ENCODE measurements around the gene SEPTIN3. TPM values are rescaled to one million over a fixed set of nuclear protein-coding genes. Genes with fewer than 3 reads are reported as not detected.

SEPTIN3 gene
- total RNA-seq, 4 donors from 2014 or later: 0.22 to 0.75 (median 0.40) TPM

- 91 to 92% methylated on average over 13 to 14 of the region's 14 CpGs for WGBS, 2 donors
- H3K4me1 ChIP-seq: peaks cover 5 to 22% of the 10 kb centered on the region in 2 donors
Measured at GRCh38 chr22:41923595-41924276, 45.5 kb upstream of the SEPTIN3 start.

GRCh38 chr22:41925783-41926460, 43.3 kb upstream of the SEPTIN3 start:
- 18 to 22% methylated on average over 14 to 15 of the region's 48 CpGs for WGBS, 2 donors
- intact Hi-C loops (cut with DNase I): no loop called here
- Histone ChIP-seq H3K27ac (no peak overlapping the region), H3K4me3 (replicated peaks in 1 of 3) (peak overlapping the region in 1 of 3 donors; percentile 32), H3K27me3 (peaks cover 6% of the 10 kb centered on the region), H3K36me3 (no peaks in the 10 kb centered on the region), H3K9me3 (no peaks in the 10 kb centered on the region), H3K4me1 (peaks cover 0 to 10% of the 10 kb centered on the region in 2 donors)
- TF ChIP-seq POLR2A (IDR thresholded peaks at IDR 0.05): no peak
- TF ChIP-seq, protein P1, sequence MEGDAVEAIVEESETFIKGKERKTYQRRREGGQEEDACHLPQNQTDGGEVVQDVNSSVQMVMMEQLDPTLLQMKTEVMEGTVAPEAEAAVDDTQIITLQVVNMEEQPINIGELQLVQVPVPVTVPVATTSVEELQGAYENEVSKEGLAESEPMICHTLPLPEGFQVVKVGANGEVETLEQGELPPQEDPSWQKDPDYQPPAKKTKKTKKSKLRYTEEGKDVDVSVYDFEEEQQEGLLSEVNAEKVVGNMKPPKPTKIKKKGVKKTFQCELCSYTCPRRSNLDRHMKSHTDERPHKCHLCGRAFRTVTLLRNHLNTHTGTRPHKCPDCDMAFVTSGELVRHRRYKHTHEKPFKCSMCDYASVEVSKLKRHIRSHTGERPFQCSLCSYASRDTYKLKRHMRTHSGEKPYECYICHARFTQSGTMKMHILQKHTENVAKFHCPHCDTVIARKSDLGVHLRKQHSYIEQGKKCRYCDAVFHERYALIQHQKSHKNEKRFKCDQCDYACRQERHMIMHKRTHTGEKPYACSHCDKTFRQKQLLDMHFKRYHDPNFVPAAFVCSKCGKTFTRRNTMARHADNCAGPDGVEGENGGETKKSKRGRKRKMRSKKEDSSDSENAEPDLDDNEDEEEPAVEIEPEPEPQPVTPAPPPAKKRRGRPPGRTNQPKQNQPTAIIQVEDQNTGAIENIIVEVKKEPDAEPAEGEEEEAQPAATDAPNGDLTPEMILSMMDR (IDR thresholded peaks at IDR 0.05): peak in 4 of 6 experiments; percentile 12 to 60 (median 48)
- peak; percentile 37 to 39 for DNase-seq

More at GRCh38 chr22:41923595-41924276, 45.5 kb upstream of the SEPTIN3 start:
- Histone ChIP-seq H3K4me3 (replicated peaks in 1 of 3) (no peak overlapping the region), H3K27me3 (peaks cover 6% of the 10 kb centered on the region), H3K9me3 (no peaks in the 10 kb centered on the region), H3K36me3 (no peaks in the 10 kb centered on the region), H3K27ac (no peak overlapping the region)
- DNase-seq: no peak
- TF ChIP-seq POLR2A (IDR thresholded peaks at IDR 0.05): no peak
- TF ChIP-seq, protein P1 (IDR thresholded peaks at IDR 0.05): no peak
- intact Hi-C loops (cut with DNase I): no loop called here

DNA sequence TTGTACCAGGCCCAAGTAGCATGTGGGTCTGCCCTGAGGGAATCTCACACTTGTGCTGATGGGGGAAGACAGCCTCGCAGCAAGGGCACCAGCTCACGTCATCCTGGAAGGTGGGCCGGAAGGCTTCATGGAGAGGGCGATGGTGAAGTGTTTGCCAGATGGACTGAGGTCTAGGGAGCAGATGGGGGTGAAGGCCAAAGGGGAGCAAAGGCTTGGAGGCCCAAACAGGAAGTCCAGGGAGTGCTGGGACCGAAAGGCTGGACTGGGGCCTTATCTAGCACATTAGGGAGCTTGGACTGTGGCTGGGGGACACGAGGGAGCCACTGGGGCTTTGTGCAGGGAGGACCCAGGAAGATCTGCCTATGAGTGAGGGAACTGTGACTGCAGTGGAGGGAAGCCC, 41.4 kb upstream of the SEPTIN3 start:
- Histone ChIP-seq H3K9me3 (no peaks in the 10 kb centered on the region), H3K4me3 (replicated peaks in 1 of 3) (no peak overlapping the region), H3K4me1 (peaks cover 0 to 10% of the 10 kb centered on the region in 2 donors), H3K27me3 (peaks cover 6% of the 10 kb centered on the region), H3K36me3 (no peaks in the 10 kb centered on the region), H3K27ac (no peak overlapping the region)
- intact Hi-C loops (cut with DNase I): no loop called here
- TF ChIP-seq, protein P1 (IDR thresholded peaks at IDR 0.05): no peak
- no peak for TF ChIP-seq POLR2A (IDR thresholded peaks at IDR 0.05)
- 85 to 89% methylated on average over 6 of the region's 6 CpGs for WGBS, 2 donors
- no peak for DNase-seq

DNA sequence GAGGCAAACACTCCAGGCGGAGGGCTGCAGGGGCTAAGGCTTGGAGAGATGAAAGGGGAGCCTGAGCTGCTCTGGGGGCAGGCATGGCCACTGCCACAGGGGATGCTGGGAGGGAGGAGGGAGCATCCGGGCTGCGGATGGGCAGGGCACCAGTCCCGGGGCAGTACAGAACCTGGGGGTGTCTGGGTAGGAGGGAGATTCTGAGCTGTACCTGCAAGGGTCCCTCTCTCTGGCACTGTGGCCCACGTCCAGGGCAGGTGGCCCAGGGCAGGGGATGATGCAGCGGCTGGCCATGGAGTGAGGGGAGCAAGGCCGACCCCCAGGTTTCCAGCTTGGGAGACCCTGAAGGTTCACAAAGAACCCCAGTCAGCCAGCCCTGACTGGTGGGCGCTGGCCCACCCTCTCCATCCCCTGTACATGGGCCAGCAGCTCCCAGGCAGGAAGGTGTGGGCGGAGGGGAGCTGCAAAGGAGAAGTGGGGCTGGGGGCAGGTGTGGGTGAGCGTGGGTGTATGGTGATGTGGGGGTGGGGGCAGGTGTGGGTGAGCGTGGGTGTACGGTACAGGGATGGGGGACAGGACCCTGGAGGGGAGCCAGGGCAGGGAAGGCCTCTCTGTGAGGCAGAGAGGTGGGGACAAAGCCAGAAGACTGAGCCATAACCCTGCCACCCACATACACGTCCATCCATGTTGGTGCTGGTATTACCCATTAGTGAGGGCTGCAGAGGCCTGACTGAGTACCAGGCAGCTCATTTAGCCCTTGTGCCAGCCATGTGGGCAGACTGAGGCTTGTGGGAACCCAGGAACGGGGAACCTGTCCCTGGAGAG, 40.4 kb upstream of the SEPTIN3 start:
- H3K27me3 ChIP-seq: peaks cover 6% of the 10 kb centered on the region
- no peak overlapping the region for H3K4me3 ChIP-seq (replicated peaks in 1 of 3)
- H3K9me3 ChIP-seq: no peaks in the 10 kb centered on the region
- intact Hi-C loops (cut with DNase I): no loop called here
- peaks cover 0 to 10% of the 10 kb centered on the region in 2 donors for H3K4me1 ChIP-seq
- no peak overlapping the region for H3K27ac ChIP-seq
- no peaks in the 10 kb centered on the region for H3K36me3 ChIP-seq
- no peak for TF ChIP-seq POLR2A (IDR thresholded peaks at IDR 0.05)
- TF ChIP-seq, protein P1 (IDR thresholded peaks at IDR 0.05): no peak
- no peak for DNase-seq
- WGBS, 2 donors: 76 to 83% methylated on average over 12 to 13 of the region's 14 CpGs
